ENCODE data around the gene SLC35F3. TPM values are rescaled to one million over a fixed set of nuclear protein-coding genes. Genes with fewer than 3 reads are reported as not detected.

SLC35F3 gene
- total and polyA plus RNA-seq, 4 donors: 0.01 to 0.37 (median 0.08) TPM; not detected in 1

GRCh38 chr1:233909195-233909594 lies 4.7 kb downstream of the SLC35F3 start:
- WGBS: 55% methylated on average over 1 of the region's 1 CpG
- TF ChIP-seq TAF1 (conservative IDR thresholded peaks at IDR 0.05): no peak
- no peak for TF ChIP-seq ATF3 (IDR thresholded peaks at IDR 0.05)
- TF ChIP-seq HNF4A (conservative IDR thresholded peaks at IDR 0.05): no peak
- TF ChIP-seq ZBTB33 (IDR thresholded peaks at IDR 0.05): no peak
- no peak for TF ChIP-seq REST (IDR thresholded peaks at IDR 0.05)
- TF ChIP-seq FOXA2 (IDR thresholded peaks at IDR 0.05): no peak
- TF ChIP-seq EGR1 (IDR thresholded peaks at IDR 0.05; ENCODE audit: low read depth in 2 of 2): no peak
- TF ChIP-seq GABPA (IDR thresholded peaks at IDR 0.05 in 1 of 2, conservative IDR thresholded peaks at IDR 0.05 in 1 of 2): no peak
- no peak for TF ChIP-seq JUND (IDR thresholded peaks at IDR 0.05)
- no peak for TF ChIP-seq SP1 (IDR thresholded peaks at IDR 0.05)
- no peak for TF ChIP-seq MAX (IDR thresholded peaks at IDR 0.05)
- TF ChIP-seq NR2F2 (IDR thresholded peaks at IDR 0.05): no peak
- TF ChIP-seq RAD21 (IDR thresholded peaks at IDR 0.05): no peak
- no peak for TF ChIP-seq HNF4G (IDR thresholded peaks at IDR 0.05)

GRCh38 chr1:233912447-233912846 lies 8.0 kb downstream of the SLC35F3 start:
- peaks cover 0 to 2% (median 0%) of the 10 kb centered on the region in 4 donors for H3K27me3 ChIP-seq (ENCODE audit: control insufficient read depth in 4 of 4, insufficient read depth in 4 of 4, low read length in 3 of 4)
- no peak overlapping the region for H3K27ac ChIP-seq (ENCODE audit: low read depth in 1 of 2, low read length in 2 of 2)
- H3K9ac ChIP-seq (ENCODE audit: low read depth in 1 of 2, low read length in 2 of 2): no peak overlapping the region
- no peaks in the 10 kb centered on the region for H3K9me3 ChIP-seq (ENCODE audit: control insufficient read depth in 4 of 4, low read length in 3 of 4)
- 85% methylated on average over 8 of the region's 8 CpGs for WGBS
- no peak overlapping the region for H3K4me3 ChIP-seq (ENCODE audit: low read depth in 1 of 3, low read length in 3 of 3)
- H3K4me1 ChIP-seq (ENCODE audit: control insufficient read depth in 4 of 4, insufficient read depth in 4 of 4, low read length in 3 of 4): no peaks in the 10 kb centered on the region
- no peak for DNase-seq (ENCODE audit: low spot score)
- no peaks in the 10 kb centered on the region for H3K36me3 ChIP-seq (ENCODE audit: control insufficient read depth in 4 of 4, insufficient read depth in 3 of 4, low read depth in 1 of 4, low read length in 3 of 4)
- TF ChIP-seq YY1 (IDR thresholded peaks at IDR 0.05) (no peak), HNF4G (IDR thresholded peaks at IDR 0.05) (no peak), TAF1 (conservative IDR thresholded peaks at IDR 0.05) (no peak), MAX (IDR thresholded peaks at IDR 0.05) (no peak), RAD21 (IDR thresholded peaks at IDR 0.05) (no peak), CTCF (IDR thresholded peaks at IDR 0.05; ENCODE audit: low read depth, low read length, missing input control) (no peak), HNF4A (conservative IDR thresholded peaks at IDR 0.05) (no peak), ATF3 (IDR thresholded peaks at IDR 0.05) (no peak), SP1 (IDR thresholded peaks at IDR 0.05) (no peak), GABPA (IDR thresholded peaks at IDR 0.05 in 1 of 2, conservative IDR thresholded peaks at IDR 0.05 in 1 of 2) (no peak), FOXA2 (IDR thresholded peaks at IDR 0.05) (no peak), RXRA (IDR thresholded peaks at IDR 0.05) (no peak), EGR1 (IDR thresholded peaks at IDR 0.05; ENCODE audit: low read depth in 2 of 2) (no peak), JUND (IDR thresholded peaks at IDR 0.05) (no peak), ZBTB33 (IDR thresholded peaks at IDR 0.05) (no peak)

More at GRCh38 chr1:233909195-233909594, 4.7 kb downstream of the SLC35F3 start:
- Histone ChIP-seq H3K9me3 (ENCODE audit: control insufficient read depth in 4 of 4, low read length in 3 of 4) (no peaks in the 10 kb centered on the region), H3K9ac (ENCODE audit: low read depth in 1 of 2, low read length in 2 of 2) (no peak overlapping the region), H3K4me1 (ENCODE audit: control insufficient read depth in 4 of 4, insufficient read depth in 4 of 4, low read length in 3 of 4) (peaks cover 3 to 10% (median 5%) of the 10 kb centered on the region in 4 donors), H3K27me3 (ENCODE audit: control insufficient read depth in 4 of 4, insufficient read depth in 4 of 4, low read length in 3 of 4) (peaks cover 0 to 12% (median 6%) of the 10 kb centered on the region in 4 donors), H3K4me3 (ENCODE audit: low read depth in 1 of 3, low read length in 3 of 3) (no peak overlapping the region), H3K27ac (ENCODE audit: low read depth in 1 of 2, low read length in 2 of 2) (no peak overlapping the region), H3K36me3 (ENCODE audit: control insufficient read depth in 4 of 4, insufficient read depth in 3 of 4, low read depth in 1 of 4, low read length in 3 of 4) (no peaks in the 10 kb centered on the region)
- no peak for DNase-seq (ENCODE audit: low spot score)
